A549 treated with Hydrocortisone at 1 μM for 4 hours (cell line): ENCODE results near the gene HACD2. TPM values are rescaled to one million over a fixed set of nuclear protein-coding genes. Genes with fewer than 3 reads are reported as not detected.

Source experiments
- total RNA-seq: library from RNA; stranded (reverse); fragments of 200-300 nt; extraction: Qiagen RNA extraction; gene quantifications from 5 replicates; pipeline ENCODE4 v1.2.3, GENCODE V29; 2022

HACD2 gene
- 28.1 to 38.2 TPM (median 33.2 TPM) in 5 replicates for total RNA-seq

GRCh38 chr3:123584988-123585937 is at the start of gene HACD2:
TSS of gene HACD2 (minus strand) at chr3:123585053. CDS start at chr3:123585027, 26 bp downstream.

DNA sequence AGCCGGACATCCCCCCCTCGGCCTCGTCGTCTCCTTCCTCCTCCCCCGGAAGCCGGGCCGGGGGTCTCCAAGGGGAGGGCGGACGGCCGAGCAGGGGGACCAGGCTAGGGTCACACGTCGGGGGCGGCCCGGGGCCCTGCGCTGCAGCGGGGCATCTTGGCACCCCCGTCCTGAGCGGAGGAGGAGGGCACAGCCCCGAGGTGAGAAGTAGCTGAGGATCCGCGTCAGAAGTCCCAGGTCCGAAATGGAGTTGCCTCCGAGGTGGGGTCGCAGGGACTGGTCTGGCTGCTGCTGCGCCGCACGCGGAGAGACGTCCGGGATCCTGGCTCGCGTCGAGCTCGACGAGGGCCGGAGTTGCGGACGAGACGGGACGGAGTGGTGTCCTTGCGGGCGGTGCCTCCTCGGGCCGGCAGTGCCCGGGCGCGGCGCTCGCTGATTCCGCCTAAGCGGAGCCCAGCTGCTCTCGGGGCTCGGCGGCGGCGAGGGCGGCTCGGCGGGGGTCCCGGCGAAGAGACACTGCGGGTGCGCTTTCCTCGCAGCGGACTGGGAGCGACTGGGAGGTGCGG is 136.2 kb downstream of the HACD2 start, which contains the start of gene ADCY5:
ADCY5 (minus strand) TSS at position 555 of the 566 bp plus-strand sequence; CDS start at position 10, 545 bp downstream.

Other genes with a start within 250 kb of the HACD2 start
- gene ADCY5, start 136.0 kb downstream of the HACD2 start, total RNA-seq: 0.36 to 0.54 TPM (median 0.45 TPM) in 5 replicates